GM12873 (cell line): ENCODE data around the gene CLK3.

Experiments
- CTCF ChIP-seq: IDR thresholded peaks from 2 replicates; pipeline ENCODE4 v1.5.1; 2012; ENCODE audit warnings: low read depth, mild to moderate bottlenecking, moderate library complexity, low read length, control low read depth; ENCODE audit not compliant: insufficient read depth; ENCODE audit errors: missing control alignments

CLK3 gene

GRCh38 chr15:74630284-74631086 is 14.8 kb downstream of the CLK3 start:
- no peak for TF ChIP-seq CTCF

- TF ChIP-seq CTCF: no peak
Observed at GRCh38 chr15:74631087-74631385, 15.4 kb downstream of the CLK3 start.

GRCh38 chr15:74631408-74631807 is 15.8 kb downstream of the CLK3 start:
- TF ChIP-seq CTCF: no peak

GRCh38 chr15:74631935-74632560 is 16.4 kb downstream of the CLK3 start:
- TF ChIP-seq CTCF: peak; percentile 97

- no peak for TF ChIP-seq CTCF
Observed at GRCh38 chr15:74632601-74633000, 17.0 kb downstream of the CLK3 start.

- TF ChIP-seq CTCF: no peak
Observed at GRCh38 chr15:74633781-74634180, 18.1 kb downstream of the CLK3 start.

GRCh38 chr15:74635228-74635627 is 19.6 kb downstream of the CLK3 start:
- peak; percentile 97 for TF ChIP-seq CTCF
